DMS 273 (cell line): ENCODE data around the gene PLP2.
"Not testable (repeated sequence)": the region's sequence is repeated elsewhere in the genome, so short reads cannot be mapped to it uniquely, and the experiment has no call there.

Experiments used
- DNase-seq: peaks from one replicate; lab custom pipeline; 2025; ENCODE audit not compliant: unreplicated experiment; lab: John Stamatoyannopoulos, UW

Gene PLP2, protein sequence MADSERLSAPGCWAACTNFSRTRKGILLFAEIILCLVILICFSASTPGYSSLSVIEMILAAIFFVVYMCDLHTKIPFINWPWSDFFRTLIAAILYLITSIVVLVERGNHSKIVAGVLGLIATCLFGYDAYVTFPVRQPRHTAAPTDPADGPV

DNA sequence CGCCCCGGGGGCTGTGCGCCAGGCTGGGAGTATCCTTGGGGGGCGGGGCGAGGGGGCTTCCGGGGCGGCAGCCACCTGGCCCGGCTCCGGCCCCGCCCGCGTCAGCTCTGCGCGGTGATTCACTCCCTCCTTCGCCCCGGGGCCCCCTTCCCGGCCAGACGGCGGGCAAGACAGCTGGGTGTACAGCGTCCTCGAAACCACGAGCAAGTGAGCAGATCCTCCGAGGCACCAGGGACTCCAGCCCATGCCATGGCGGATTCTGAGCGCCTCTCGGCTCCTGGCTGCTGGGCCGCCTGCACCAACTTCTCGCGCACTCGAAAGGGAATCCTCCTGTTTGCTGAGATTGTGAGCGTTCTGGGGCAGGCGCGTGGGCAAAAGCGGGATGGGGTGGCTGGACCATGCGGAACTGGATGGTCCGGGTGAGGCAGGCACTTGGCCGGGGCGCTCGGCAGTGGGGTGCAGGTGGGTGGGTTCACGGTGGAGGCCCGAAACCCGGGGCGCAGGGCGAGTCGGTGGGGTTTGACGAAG is at the start of gene PLP2:
Gene PLP2 (plus strand): TSS at position 147 of the 528 bp plus-strand sequence. CDS start 103 bp downstream, at position 250.
- DNase-seq = peak; percentile 81

DNA sequence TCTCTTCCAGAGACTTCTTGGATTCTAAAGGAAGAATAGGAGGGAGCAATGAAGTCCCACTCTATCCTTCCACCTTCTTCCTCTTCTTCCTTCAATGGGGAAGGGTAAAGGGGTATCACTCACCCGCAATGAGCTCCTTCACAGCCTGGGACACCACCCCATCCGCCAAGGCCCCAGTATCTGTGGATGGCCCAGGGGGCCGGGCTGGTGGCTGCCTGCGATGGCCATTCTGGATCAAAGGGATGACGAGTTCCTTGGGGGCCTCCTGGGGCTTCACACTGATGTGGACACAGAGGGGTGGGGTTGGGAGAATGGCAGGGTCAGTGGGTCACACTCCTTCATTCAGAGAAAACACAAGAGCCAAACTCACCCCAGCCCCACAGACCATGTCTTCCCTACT is 49.2 kb upstream of the PLP2 start:
- no peak for DNase-seq

DNA sequence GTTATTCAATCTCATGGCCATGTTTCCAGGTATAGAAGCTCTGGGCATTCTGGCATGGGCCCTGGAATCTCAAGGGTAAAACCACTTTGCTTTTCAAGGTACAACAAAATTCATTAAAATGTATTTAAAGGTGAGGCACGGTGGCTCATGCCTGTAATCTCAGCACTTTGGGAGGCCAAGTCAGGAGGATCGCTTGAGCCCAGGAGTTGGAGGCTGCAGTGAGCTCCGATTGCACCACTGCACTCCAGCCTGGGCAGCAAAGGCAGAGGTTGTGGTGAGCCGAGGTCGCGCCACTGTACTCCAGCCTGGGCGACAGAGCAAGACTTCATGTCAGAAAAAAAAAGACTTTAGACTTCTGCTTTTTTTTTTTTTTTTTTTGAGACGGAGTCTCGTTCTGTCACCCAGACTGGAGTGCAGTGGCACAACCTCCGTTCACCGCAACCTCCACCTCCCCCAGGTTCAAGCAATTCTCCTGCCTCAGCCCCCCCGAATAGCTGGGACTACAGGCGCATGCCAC is 43.9 kb upstream of the PLP2 start:
- DNase-seq = not testable (repeated sequence)

DNA sequence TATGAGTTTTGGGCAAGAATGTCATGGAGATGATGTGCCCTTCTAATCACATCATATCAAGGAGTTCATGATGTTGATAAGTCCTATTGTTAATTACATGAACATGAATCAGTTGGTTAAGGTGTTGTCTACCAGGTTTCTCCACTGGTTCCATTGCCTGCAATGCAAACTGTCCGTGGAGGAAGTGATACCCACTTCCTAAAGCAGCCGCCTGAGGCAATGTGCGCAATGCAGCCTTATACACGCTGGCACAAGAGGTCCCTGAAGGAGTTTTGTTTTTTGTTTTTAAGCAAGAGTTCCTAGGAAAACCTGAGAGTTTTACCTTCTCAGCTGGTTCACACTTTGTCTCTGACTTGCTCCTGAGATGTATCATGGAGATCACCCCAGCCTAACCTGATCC is 42.3 kb upstream of the PLP2 start:
- DNase-seq = no peak

DNA sequence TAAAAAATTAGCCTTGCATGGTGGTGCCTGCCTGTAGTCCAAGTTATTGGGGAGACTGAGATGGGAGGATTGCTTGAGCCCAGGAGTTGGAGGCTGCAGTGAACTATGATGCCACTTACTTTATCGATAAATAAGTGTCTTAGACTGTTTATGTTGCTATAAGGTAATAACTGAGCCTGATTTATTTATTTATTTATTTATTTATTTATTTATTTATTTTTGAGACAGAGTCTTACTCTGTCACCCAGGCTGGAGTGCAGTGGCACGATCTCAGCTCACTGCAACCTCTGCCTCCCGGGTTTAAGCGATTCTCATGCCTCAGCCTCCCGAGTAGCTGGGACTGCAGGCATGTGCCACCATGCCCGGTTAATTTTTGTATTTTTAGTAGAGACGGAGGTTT is 39.4 kb upstream of the PLP2 start:
- DNase-seq = not testable (repeated sequence)

DNA sequence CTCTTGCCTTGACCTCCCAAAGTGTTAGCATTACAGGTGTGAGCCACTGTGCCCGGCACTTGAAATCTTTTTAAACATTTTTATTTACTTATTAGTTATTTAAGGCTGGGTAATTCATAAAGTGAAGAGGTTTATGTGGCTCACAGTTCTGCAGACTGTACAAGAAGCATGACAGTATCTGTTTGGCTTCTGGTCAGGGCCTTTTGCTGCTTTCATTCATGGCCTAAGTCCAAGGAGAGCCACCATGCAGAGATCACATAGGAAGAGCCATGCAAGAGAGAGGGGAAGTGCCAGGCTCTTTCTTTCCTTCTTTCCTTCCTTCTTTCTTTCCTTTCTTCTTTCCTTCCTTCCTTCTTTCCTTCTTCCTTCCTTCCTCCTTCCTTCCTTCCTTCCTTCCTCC is 37.9 kb upstream of the PLP2 start:
- no peak for DNase-seq

DNA sequence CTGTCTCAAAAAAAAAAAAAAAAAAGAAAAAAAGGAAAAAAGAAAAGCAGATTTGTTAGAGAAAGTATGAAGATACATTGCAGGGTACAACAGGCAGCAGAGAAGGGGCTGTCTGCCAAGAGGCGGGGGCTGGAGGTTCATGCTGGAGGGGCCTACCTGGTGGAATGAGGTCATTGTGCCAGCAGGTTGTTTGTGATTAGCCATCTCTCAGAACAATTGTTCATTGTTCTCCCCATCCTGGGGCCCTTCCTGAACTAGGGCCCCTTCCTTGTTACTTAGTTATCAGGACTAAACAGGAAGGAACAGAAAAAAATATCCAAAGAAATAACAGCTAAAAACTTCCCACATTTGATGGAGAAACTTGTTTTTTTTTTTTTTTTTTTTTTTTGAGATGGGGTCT is 34.2 kb upstream of the PLP2 start:
- DNase-seq = no peak

DNA sequence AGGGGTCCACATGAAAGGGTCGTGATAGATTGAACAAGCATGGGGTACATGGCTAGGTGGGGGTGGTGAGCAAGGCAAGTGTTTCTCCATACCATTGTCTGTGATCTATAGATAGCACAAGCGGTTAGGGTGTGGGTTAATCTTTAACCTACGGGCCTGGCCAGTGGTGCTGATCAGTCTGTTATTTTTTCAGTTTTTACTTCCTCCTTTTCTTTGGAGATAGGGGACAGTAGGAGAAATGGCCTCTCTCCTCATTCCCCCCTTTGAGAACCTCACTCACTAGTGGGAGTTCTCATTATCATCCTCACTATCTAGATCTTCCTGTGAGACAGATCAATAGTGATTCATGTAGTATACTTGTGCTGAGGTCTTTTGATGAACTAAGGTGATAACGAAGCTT is 32.0 kb upstream of the PLP2 start:
- DNase-seq = no peak

DNA sequence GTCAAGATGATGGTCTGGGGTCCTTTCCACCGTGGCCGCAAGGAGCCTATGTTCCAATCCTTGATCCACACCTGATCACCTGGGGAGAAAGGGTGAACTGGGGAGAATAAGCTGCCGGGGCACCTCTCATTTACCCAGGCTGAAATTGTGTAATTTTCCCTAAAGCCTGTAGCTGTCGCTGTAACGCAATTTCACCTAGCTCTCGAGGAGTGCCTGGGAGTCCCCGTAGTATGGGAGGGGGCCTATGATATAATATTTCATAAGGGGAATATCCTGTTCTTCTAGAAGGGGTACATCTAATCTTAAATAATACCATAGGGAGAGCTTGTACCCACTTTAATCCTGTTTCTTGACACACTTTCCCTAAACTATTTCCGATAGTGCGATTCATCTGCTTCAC is 29.4 kb upstream of the PLP2 start:
- DNase-seq = not testable (repeated sequence)

DNA sequence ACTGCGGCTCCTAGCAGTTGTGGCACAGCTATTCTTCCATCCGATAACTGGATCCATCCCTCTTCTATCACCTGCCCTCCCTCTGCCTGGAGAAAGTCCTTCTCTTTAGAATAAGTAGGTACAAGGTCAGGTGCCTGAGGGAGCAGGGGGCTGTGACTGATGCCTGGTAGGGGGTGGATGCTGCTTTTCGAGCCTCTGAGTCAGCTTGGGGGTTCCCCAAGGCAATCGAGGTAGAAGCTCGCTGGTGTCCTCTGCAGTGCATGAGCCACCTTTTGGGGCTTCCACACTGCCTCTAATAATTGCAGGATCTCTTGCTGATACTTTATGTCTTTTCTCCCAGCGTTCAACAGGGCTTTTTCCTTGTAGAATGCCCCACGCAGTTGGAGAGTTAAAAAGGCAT is 28.5 kb upstream of the PLP2 start:
- not testable (repeated sequence) for DNase-seq

DNA sequence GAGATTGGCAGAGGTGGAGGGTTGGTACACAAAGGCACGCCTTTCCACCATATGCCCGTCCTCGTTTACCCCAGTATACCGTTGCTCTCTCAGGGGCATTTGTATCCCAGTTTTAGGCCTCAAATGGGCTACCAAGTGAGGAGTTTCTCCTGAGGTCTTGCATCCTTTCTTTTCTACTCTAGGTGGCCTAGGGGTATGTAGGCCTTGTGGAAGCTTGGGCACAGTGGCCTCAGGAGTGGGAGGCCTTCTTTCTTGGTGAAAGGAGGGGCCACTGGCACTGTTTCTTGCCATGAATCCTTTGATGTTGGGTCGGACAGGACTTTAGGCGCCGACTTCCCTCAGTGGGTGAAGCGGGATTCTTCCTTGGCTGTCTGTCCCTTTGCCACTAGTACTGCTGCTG is 24.4 kb upstream of the PLP2 start:
- DNase-seq = no peak

DNA sequence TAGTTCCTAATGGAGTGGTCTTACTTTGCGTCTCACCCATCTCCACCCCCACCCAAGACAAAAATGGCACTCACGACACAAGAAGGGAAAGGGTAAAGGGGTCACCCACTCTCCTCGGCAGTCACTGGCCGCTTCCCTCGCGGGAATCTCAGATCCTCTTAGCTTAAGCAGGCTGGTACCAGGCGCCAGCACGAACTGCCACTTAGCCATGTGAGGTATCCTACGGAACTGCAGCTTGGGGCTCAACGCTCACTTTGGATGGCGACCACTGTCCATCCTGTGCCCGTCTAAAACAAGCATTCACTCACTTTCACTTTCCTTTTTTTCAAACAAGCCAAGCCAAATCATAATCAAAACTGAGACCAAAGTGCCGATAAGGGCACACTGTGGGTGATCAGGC is 23.8 kb upstream of the PLP2 start:
- no peak for DNase-seq

DNA sequence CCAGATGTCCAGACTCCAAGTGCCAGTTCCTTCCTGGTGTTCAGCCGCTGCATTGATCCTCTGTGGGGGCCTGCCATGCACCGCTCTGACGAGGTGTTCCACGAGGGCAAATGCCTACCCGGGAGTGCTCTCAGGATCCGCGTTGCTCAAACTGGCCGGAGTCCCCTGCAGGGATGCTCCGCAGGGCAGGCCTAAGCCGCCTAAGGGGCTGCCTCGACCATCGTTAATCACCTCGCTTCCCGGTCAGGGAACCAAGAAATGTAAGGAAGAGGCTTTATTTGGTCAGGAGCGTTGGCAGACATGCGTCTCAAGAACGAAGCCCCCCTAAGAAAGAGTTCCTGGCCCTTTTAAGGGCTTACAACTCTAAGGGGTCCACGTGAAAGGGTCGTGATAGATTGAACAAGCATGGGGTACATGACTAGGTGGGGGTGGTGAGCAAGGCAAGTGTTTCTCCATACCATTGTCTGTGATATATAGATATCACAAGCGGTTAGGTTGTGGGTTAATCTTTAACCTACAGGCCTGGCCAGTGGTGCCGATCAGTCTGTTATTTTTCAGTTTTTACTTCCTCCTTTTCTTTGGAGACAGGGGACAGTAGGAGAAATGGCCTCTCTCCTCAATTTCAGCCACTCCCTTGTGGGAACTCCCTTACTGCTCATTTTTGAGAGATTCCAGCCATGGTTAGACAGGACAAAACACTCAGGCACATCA is 23.2 kb upstream of the PLP2 start:
- not testable (repeated sequence) for DNase-seq

DNA sequence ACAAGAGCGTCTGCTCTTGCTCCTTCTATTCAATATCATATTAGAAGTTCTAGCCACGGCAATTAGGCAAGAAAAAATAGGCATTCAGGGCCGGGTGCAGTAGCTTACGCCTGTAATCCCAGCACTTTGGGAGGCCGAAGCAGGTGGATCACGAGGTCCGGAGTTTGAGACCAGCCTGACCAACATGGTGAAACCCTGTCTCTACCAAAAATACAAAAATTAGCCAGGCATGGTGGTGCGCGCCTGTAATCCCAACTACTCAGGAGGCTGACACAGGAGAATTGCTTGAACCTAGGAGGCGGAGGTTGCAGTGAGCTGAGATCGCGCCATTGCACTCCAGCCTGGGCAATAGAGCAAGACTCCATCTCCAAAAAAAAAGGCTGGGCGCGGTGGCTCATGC is 22.4 kb upstream of the PLP2 start:
- DNase-seq = not testable (repeated sequence)

DNA sequence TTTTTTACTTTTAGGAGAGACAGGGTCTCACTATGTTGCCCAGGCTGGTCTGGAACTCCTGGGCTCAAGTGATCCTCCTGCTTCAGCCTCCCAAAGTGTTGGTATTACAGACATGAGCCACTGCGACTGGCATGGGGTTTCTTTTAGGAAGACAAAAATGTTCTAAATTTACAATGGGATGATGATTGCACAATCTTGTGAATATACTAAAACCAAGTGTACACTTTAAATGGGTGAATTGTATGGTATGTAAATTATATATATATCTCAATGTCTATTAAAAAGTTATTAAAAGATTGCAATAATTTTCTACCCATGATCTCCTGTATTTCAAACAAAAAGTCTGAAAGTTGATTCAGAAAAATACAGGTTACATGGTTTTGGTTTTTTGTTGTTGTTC is 18.2 kb upstream of the PLP2 start:
- no peak for DNase-seq

DNA sequence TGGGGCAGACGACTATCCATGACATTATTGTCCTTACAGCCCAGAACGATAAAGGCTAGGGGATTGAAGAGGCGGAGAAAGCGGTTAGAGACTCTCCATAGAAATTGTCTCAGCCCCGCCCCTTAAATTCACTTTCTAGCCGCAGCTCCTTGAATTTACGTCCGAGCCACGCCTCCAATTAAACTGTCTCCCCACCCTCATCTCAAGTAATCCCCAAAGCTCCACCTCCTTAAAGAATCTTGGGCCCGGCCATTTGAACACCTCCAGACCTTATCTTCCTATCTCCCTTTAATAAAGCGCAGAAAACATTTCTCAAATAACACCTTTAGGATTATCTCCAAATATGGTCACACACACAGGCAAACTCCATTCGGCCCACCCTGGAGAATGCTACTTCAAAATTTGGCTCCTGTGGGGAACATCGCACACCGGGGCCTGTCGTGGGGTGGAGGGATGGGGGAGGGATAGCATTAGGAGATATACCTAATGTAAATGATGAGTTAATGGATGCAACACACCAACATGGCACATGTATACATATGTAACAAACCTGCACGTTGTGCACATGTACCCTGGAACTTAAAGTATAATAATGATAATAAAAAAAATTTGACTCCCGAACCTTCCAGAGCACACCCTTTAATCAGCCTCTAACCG is 16.3 kb upstream of the PLP2 start:
- DNase-seq = no peak

DNA sequence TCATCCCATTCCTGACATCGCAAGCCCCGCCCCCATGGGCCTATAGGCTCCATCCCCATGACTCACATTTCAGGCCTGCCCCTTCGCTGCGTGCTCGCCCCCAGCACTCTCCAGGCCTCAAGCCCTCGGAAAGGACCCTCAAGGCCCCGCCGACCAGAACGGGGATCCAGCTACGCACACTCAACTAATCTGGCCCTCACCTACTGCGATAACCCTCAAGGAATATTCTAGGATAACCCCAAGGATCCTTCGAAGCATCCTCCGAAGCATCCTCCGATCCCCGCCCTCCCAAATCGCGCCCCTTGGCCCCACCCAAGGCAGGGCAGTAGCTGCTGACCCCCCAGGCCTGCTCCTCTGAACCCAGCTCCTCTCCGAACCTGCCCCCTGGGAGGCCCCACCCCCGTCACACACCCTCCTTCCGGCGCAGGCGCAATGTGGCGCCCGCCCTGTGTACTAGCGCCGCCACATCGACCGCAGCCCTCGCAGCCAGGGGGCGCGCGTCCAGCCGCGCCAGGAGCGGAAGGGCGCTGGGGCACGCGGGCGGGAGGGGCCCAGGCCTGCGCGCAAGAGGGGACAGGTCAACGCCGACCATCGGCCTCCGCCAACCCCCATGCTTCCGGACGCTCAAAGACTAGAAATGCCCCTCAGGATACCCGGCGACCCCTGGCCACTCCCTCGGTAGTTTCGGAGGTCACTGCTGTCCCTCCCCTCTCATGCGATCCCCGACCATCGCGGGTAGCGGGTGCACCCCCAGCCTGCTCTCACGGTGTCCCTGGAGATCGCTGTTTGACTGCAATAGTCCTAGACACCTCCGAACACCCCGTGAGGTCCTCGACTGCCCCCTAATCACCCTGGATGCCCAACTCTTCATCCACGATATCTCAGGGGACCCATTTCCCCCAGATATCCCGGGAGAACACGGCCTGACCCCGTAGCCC is 15.5 kb upstream of the PLP2 start:
- peak; percentile 94 for DNase-seq

DNA sequence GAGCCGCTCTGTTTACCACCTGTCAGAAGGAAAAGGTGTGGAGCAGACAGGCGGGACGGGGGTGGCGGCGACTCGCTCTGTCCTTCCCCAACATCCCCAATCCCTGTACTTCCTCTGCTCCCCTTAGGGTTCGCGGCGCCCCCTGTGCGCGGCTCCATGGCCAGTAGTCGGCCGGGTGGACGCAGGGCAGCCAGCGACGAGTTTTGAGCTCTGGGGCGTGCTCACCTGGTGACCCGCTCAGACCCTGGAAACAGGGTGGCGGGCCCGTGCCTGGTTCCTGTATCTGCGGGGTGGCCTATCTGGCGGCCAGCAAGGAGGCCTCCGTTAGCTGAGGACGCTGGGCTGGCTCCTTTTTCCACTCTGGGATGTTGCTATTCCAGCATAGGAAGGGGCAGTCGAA is 14.5 kb upstream of the PLP2 start:
- no peak for DNase-seq

DNA sequence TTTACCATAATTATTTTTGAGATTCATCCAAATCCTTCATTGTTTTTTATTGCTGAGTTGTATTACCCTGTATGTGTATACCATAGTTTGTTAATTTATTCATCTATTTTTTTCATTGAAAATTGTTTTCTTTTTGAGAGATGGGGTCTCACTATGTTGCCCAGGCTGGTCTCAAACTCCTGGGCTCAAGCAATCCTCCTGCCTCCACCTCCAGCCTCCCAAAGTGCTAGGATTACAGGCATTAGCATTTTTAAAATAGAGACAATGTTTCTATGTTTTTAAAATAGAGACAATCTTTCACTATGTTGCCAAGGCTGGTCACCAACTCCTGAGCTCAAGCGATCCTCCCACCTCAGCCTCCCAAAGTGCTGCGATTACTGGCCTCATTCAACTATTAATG is 10.8 kb upstream of the PLP2 start:
- no peak for DNase-seq

DNA sequence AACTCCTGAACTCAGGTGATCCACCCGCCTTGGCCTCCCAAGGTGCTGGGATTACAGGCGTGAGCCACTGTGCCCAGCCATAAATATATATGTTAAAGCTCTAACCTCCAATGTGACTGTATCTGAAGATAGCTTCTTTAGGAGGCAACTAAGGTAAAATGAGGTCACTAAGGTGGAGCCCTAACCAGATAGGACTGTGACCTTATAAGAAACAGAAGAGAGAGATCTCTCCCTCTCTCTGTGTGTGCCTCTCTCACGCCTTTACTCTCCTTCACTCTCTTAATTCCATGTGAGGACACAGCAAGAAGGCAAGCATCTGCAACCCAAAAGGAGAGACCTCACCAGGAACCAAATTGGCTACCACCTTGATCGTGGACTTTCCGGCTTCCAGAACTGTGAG is 10.1 kb upstream of the PLP2 start:
- DNase-seq = no peak

DNA sequence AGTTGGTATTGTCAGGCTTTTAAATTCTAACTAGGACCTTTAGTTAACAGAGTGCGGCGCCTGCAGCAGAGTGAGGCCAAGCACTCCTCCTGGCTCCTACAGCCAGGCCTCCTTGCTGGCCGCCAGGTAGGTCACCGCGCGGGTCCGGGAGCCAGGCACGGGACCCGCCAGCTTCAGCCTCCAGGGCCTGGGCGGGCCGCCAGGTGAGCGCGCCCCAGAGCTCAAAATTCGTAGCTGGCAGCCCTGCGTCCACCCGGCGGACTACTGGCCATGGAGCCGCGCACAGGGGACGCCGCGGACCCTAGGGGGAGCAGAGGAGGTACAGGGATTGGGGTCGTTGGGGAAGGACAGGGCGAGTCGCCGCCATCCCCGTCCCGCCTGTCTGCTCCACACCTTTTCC is 9.1 kb upstream of the PLP2 start, which contains the start of gene MAGIX:
Gene MAGIX (plus strand): TSS at position 139 of the 400 bp plus-strand sequence. CDS start 132 bp downstream, at position 271.
- no peak for DNase-seq
